ENCODE measurements around the gene GRB7.
"Not testable (repeated sequence)": the region's sequence is repeated elsewhere in the genome, so short reads cannot be mapped to it uniquely, and the experiment has no call there.

Gene GRB7

GRCh38 chr17:39737760-39738567 is at the start of gene GRB7:
Gene GRB7, plus strand, starts transcription at chr17:39737938. Its CDS starts 4,364 bp downstream, at chr17:39742302.
- in situ Hi-C loops (cut with MboI; ENCODE audit: low sequenced_read_pairs) = no loop called here

GRCh38 chr17:39688475-39688835 is 49.3 kb upstream of the GRB7 start:
- in situ Hi-C loops (cut with MboI; ENCODE audit: low sequenced_read_pairs) = loop anchor here (10.0 kb wide), 1 partner anchor 56 kb away; no protein-coding TSS in a partner anchor

- in situ Hi-C loops (cut with MboI; ENCODE audit: low sequenced_read_pairs) = loop anchor here (10.0 kb wide), 1 partner anchor 56 kb away; no protein-coding TSS in a partner anchor
These were observed 48.8 kb upstream of the GRB7 start for GRCh38 chr17:39688945-39689344.

- in situ Hi-C loops (cut with MboI; ENCODE audit: low sequenced_read_pairs) = no loop called here
These were observed 43.1 kb upstream of the GRB7 start for GRCh38 chr17:39694593-39694992.

- in situ Hi-C loops (cut with MboI; ENCODE audit: low sequenced_read_pairs) = no loop called here
These were observed 42.7 kb upstream of the GRB7 start for GRCh38 chr17:39695089-39695474.

- in situ Hi-C loops (cut with MboI; ENCODE audit: low sequenced_read_pairs) = no loop called here
These were observed 41.0 kb upstream of the GRB7 start for GRCh38 chr17:39696731-39697130.

GRCh38 chr17:39697961-39698360 is 39.8 kb upstream of the GRB7 start:
- in situ Hi-C loops (cut with MboI; ENCODE audit: low sequenced_read_pairs) = no loop called here

- in situ Hi-C loops (cut with MboI; ENCODE audit: low sequenced_read_pairs) = not testable (repeated sequence)
These were observed 38.5 kb upstream of the GRB7 start for GRCh38 chr17:39699157-39699817.

GRCh38 chr17:39699818-39700147 is 38.0 kb upstream of the GRB7 start, which contains the start of gene ERBB2:
Gene ERBB2, plus strand, starts transcription at chr17:39700064. Its CDS starts 175 bp downstream, at chr17:39700239.
- in situ Hi-C loops (cut with MboI; ENCODE audit: low sequenced_read_pairs) = no loop called here

- in situ Hi-C loops (cut with MboI; ENCODE audit: low sequenced_read_pairs) = no loop called here
These were observed 37.4 kb upstream of the GRB7 start for GRCh38 chr17:39700148-39700987.

- in situ Hi-C loops (cut with MboI; ENCODE audit: low sequenced_read_pairs) = no loop called here
These were observed 36.5 kb upstream of the GRB7 start for GRCh38 chr17:39701012-39701783.

GRCh38 chr17:39701784-39702422 is 35.8 kb upstream of the GRB7 start:
- in situ Hi-C loops (cut with MboI; ENCODE audit: low sequenced_read_pairs) = no loop called here

GRCh38 chr17:39702901-39703893 is 34.5 kb upstream of the GRB7 start:
- in situ Hi-C loops (cut with MboI; ENCODE audit: low sequenced_read_pairs) = no loop called here

GRCh38 chr17:39703913-39704312 is 33.8 kb upstream of the GRB7 start:
- in situ Hi-C loops (cut with MboI; ENCODE audit: low sequenced_read_pairs) = no loop called here

GRCh38 chr17:39704821-39705551 is 32.8 kb upstream of the GRB7 start:
- in situ Hi-C loops (cut with MboI; ENCODE audit: low sequenced_read_pairs) = no loop called here

- in situ Hi-C loops (cut with MboI; ENCODE audit: low sequenced_read_pairs) = no loop called here
These were observed 31.9 kb upstream of the GRB7 start for GRCh38 chr17:39705786-39706348.

- in situ Hi-C loops (cut with MboI; ENCODE audit: low sequenced_read_pairs) = no loop called here
These were observed 31.4 kb upstream of the GRB7 start for GRCh38 chr17:39706383-39706782.

GRCh38 chr17:39706921-39707337 is 30.8 kb upstream of the GRB7 start:
- in situ Hi-C loops (cut with MboI; ENCODE audit: low sequenced_read_pairs) = no loop called here
